GM10847 (cell line): ENCODE data around the gene PDE2A.

Source experiments
- POLR2A ChIP-seq: IDR thresholded peaks from 2 replicates; pipeline ENCODE4 v1.6.1; 2011; ENCODE audit not compliant: insufficient read length; ENCODE audit errors: extremely low read depth

PDE2A gene

GRCh38 chr11:72627594-72628281 is 46.5 kb downstream of the PDE2A start:
- no peak for TF ChIP-seq POLR2A

GRCh38 chr11:72626414-72626936 is 47.7 kb downstream of the PDE2A start:
- TF ChIP-seq POLR2A: no peak

GRCh38 chr11:72625691-72626413 is 48.4 kb downstream of the PDE2A start:
- no peak for TF ChIP-seq POLR2A

GRCh38 chr11:72624496-72625201 is 49.6 kb downstream of the PDE2A start:
- no peak for TF ChIP-seq POLR2A

- no peak for TF ChIP-seq POLR2A
These were observed 51.2 kb downstream of the PDE2A start for GRCh38 chr11:72623052-72623451.

GRCh38 chr11:72621008-72621610 is 53.1 kb downstream of the PDE2A start:
- TF ChIP-seq POLR2A: no peak

- TF ChIP-seq POLR2A: no peak
These were observed 55.4 kb downstream of the PDE2A start for GRCh38 chr11:72618803-72619202.

- TF ChIP-seq POLR2A: no peak
These were observed 57.0 kb downstream of the PDE2A start for GRCh38 chr11:72617080-72617762.

GRCh38 chr11:72616655-72617054 is 57.6 kb downstream of the PDE2A start:
- no peak for TF ChIP-seq POLR2A

- no peak for TF ChIP-seq POLR2A
These were observed 58.9 kb downstream of the PDE2A start for GRCh38 chr11:72615329-72615728.

GRCh38 chr11:72614381-72614780 is 59.8 kb downstream of the PDE2A start:
- no peak for TF ChIP-seq POLR2A

- TF ChIP-seq POLR2A: no peak
These were observed 60.2 kb downstream of the PDE2A start for GRCh38 chr11:72613977-72614376.

- no peak for TF ChIP-seq POLR2A
These were observed 60.8 kb downstream of the PDE2A start for GRCh38 chr11:72613450-72613849.

GRCh38 chr11:72609476-72609875 is 64.7 kb downstream of the PDE2A start:
- TF ChIP-seq POLR2A: no peak

GRCh38 chr11:72609045-72609444 is 65.2 kb downstream of the PDE2A start:
- TF ChIP-seq POLR2A: no peak
